GM12873 (cell line): ENCODE data around the gene WDR87.

Experiments used
- CTCF ChIP-seq: IDR thresholded peaks from 2 replicates; pipeline ENCODE4 v1.5.1; 2012; ENCODE audit warnings: low read depth, mild to moderate bottlenecking, moderate library complexity, low read length, control low read depth; ENCODE audit not compliant: insufficient read depth; ENCODE audit errors: missing control alignments

The WDR87 gene

GRCh38 chr19:37905946-37906868 is at the start of gene WDR87:
TSS of gene WDR87 (minus strand) at chr19:37906594. CDS start at chr19:37898239, 8,355 bp downstream.
- no peak for TF ChIP-seq CTCF

- TF ChIP-seq CTCF: no peak
These were observed 49.6 kb upstream of the WDR87 start for GRCh38 chr19:37955986-37956385.

- no peak for TF ChIP-seq CTCF
These were observed 48.1 kb upstream of the WDR87 start for GRCh38 chr19:37954421-37954874.

GRCh38 chr19:37953918-37954303 is 47.5 kb upstream of the WDR87 start:
- TF ChIP-seq CTCF: no peak

- no peak for TF ChIP-seq CTCF
These were observed 47.0 kb upstream of the WDR87 start for GRCh38 chr19:37953171-37953917.

GRCh38 chr19:37951816-37952210 is 45.4 kb upstream of the WDR87 start:
- no peak for TF ChIP-seq CTCF
